DND-41 (cell line): ENCODE results near the gene RALGPS1.

Source experiments
- EZH2 ChIP-seq: IDR thresholded peaks from 3 replicates; pipeline ENCODE4 v1.6.1; 2012; ENCODE audit warnings: borderline replicate concordance, low read depth, mild to moderate bottlenecking, moderate library complexity, low read length, inconsistent platforms; ENCODE audit not compliant: severe bottlenecking
- TF ChIP-seq, protein P1 (sequence below): IDR thresholded peaks from 2 replicates; pipeline ENCODE4 v1.5.1; 2012; ENCODE audit warnings: borderline replicate concordance, low read length, moderate library complexity, mild to moderate bottlenecking; ENCODE audit not compliant: poor library complexity, severe bottlenecking; ENCODE audit errors: extremely low read depth

DNA sequence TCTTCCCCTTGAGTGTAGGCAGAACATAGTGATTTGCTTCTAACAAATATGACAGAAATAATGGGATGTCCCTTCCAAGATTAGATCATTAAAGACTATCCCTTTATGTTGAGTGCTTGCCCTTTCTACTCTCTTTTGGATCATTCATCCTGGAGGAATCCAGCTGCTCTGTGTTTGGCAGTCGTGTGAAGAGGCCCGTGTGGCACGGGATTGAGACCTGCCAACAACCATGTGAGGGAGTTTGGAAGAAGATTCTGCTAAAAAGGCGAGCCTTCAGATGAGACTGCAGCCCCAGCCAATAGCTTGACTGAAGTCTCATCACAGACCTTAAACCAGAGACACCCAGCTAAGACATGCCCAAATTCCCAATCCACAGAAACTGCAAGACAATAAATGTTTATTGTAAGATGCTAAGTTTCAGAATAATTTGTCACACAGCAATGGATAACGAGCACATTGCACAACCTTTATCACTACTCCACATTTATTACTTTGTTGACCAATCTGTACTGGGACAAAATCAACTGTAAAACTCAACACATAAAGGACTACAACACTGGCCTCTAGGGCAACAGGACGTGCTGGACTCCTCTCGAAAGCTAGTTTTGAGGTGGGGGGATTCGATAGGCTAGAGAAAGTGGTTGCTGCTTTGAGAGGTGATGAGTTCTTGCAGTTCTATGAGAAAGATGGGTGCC is 165.0 kb downstream of the RALGPS1 start:
- TF ChIP-seq, protein P1, sequence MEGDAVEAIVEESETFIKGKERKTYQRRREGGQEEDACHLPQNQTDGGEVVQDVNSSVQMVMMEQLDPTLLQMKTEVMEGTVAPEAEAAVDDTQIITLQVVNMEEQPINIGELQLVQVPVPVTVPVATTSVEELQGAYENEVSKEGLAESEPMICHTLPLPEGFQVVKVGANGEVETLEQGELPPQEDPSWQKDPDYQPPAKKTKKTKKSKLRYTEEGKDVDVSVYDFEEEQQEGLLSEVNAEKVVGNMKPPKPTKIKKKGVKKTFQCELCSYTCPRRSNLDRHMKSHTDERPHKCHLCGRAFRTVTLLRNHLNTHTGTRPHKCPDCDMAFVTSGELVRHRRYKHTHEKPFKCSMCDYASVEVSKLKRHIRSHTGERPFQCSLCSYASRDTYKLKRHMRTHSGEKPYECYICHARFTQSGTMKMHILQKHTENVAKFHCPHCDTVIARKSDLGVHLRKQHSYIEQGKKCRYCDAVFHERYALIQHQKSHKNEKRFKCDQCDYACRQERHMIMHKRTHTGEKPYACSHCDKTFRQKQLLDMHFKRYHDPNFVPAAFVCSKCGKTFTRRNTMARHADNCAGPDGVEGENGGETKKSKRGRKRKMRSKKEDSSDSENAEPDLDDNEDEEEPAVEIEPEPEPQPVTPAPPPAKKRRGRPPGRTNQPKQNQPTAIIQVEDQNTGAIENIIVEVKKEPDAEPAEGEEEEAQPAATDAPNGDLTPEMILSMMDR: no peak
- TF ChIP-seq EZH2: no peak
